ENCODE measurements around the gene KIRREL3.

Gene KIRREL3

GRCh38 chr11:126488591-126489370, 511.8 kb downstream of the KIRREL3 start:
- no peaks in the 10 kb centered on the region for H3K9me3 ChIP-seq (ENCODE audit: insufficient read depth, low read depth, low read length)
- 95% methylated on average over 23 of the region's 23 CpGs for WGBS
- no peak overlapping the region for H3K9ac ChIP-seq (ENCODE audit: low read depth, low read length)
- H3K36me3 ChIP-seq (ENCODE audit: insufficient read depth, low read length) = no peaks in the 10 kb centered on the region
- H3K27me3 ChIP-seq (ENCODE audit: insufficient read depth, low read length) = no peaks in the 10 kb centered on the region
- H3K4me3 ChIP-seq (ENCODE audit: low read length) = no peak overlapping the region
- H3K4me1 ChIP-seq (ENCODE audit: insufficient read depth, low read length) = peaks cover 10% of the 10 kb centered on the region; the same call in 1 of the 2 replicates
- no peak overlapping the region for H3K27ac ChIP-seq (ENCODE audit: low read depth, low read length)

GRCh38 chr11:126487711-126488110, 512.9 kb downstream of the KIRREL3 start:
- no peak overlapping the region for H3K9ac ChIP-seq (ENCODE audit: low read depth, low read length)

GRCh38 chr11:126485986-126486635, 514.5 kb downstream of the KIRREL3 start:
- no peak overlapping the region for H3K4me3 ChIP-seq (ENCODE audit: low read length)
- no peak overlapping the region for H3K9ac ChIP-seq (ENCODE audit: low read depth, low read length)
- H3K4me1 ChIP-seq (ENCODE audit: insufficient read depth, low read length) = peaks cover 7% of the 10 kb centered on the region; the same call in 1 of the 2 replicates
- 78% methylated on average over 12 of the region's 12 CpGs for whole genome bisulfite sequencing
- H3K27me3 ChIP-seq (ENCODE audit: insufficient read depth, low read length) = no peaks in the 10 kb centered on the region
- no peaks in the 10 kb centered on the region for H3K9me3 ChIP-seq (ENCODE audit: insufficient read depth, low read depth, low read length)
- no peaks in the 10 kb centered on the region for H3K36me3 ChIP-seq (ENCODE audit: insufficient read depth, low read length)
- H3K27ac ChIP-seq (ENCODE audit: low read depth, low read length) = no peak overlapping the region

More at GRCh38 chr11:126487711-126488110, 512.9 kb downstream of the KIRREL3 start:
- Histone ChIP-seq H3K27me3 (ENCODE audit: insufficient read depth, low read length) (no peaks in the 10 kb centered on the region), H3K4me1 (ENCODE audit: insufficient read depth, low read length) (peaks cover 10% of the 10 kb centered on the region; the same call in 1 of the 2 replicates), H3K36me3 (ENCODE audit: insufficient read depth, low read length) (no peaks in the 10 kb centered on the region), H3K27ac (ENCODE audit: low read depth, low read length) (no peak overlapping the region), H3K9me3 (ENCODE audit: insufficient read depth, low read depth, low read length) (no peaks in the 10 kb centered on the region), H3K4me3 (ENCODE audit: low read length) (no peak overlapping the region)
- 63% methylated on average over 8 of the region's 8 CpGs for WGBS

- no peaks in the 10 kb centered on the region for H3K9me3 ChIP-seq (ENCODE audit: insufficient read depth, low read depth, low read length)
- peaks cover 3% of the 10 kb centered on the region; the same call in 1 of the 2 replicates for H3K4me1 ChIP-seq (ENCODE audit: insufficient read depth, low read length)
- no peaks in the 10 kb centered on the region for H3K36me3 ChIP-seq (ENCODE audit: insufficient read depth, low read length)
- 91% methylated on average over 10 of the region's 10 CpGs for WGBS
- H3K27ac ChIP-seq (ENCODE audit: low read depth, low read length) = no peak overlapping the region
- no peaks in the 10 kb centered on the region for H3K27me3 ChIP-seq (ENCODE audit: insufficient read depth, low read length)
- no peak overlapping the region for H3K9ac ChIP-seq (ENCODE audit: low read depth, low read length)
- no peak overlapping the region for H3K4me3 ChIP-seq (ENCODE audit: low read length)
These were observed 515.4 kb downstream of the KIRREL3 start for GRCh38 chr11:126485021-126485792.

GRCh38 chr11:126484266-126484665, 516.3 kb downstream of the KIRREL3 start:
- H3K4me3 ChIP-seq (ENCODE audit: low read length) = no peak overlapping the region
- H3K4me1 ChIP-seq (ENCODE audit: insufficient read depth, low read length) = no peaks in the 10 kb centered on the region
- no peaks in the 10 kb centered on the region for H3K9me3 ChIP-seq (ENCODE audit: insufficient read depth, low read depth, low read length)
- no peak overlapping the region for H3K9ac ChIP-seq (ENCODE audit: low read depth, low read length)
- H3K27me3 ChIP-seq (ENCODE audit: insufficient read depth, low read length) = no peaks in the 10 kb centered on the region
- no peaks in the 10 kb centered on the region for H3K36me3 ChIP-seq (ENCODE audit: insufficient read depth, low read length)
- WGBS = 94% methylated on average over 2 of the region's 2 CpGs
- no peak overlapping the region for H3K27ac ChIP-seq (ENCODE audit: low read depth, low read length)

- Histone ChIP-seq H3K27me3 (ENCODE audit: insufficient read depth, low read length) (no peaks in the 10 kb centered on the region), H3K9ac (ENCODE audit: low read depth, low read length) (no peak overlapping the region), H3K4me3 (ENCODE audit: low read length) (no peak overlapping the region), H3K9me3 (ENCODE audit: insufficient read depth, low read depth, low read length) (no peaks in the 10 kb centered on the region), H3K27ac (ENCODE audit: low read depth, low read length) (no peak overlapping the region), H3K4me1 (ENCODE audit: insufficient read depth, low read length) (no peaks in the 10 kb centered on the region), H3K36me3 (ENCODE audit: insufficient read depth, low read length) (no peaks in the 10 kb centered on the region)
- WGBS = 93% methylated on average over 4 of the region's 4 CpGs
These were observed 516.9 kb downstream of the KIRREL3 start for GRCh38 chr11:126483621-126484195.

GRCh38 chr11:126482586-126483108, 517.9 kb downstream of the KIRREL3 start:
- H3K27me3 ChIP-seq (ENCODE audit: insufficient read depth, low read length) = no peaks in the 10 kb centered on the region
- 92% methylated on average over 5 of the region's 5 CpGs for WGBS
- no peaks in the 10 kb centered on the region for H3K9me3 ChIP-seq (ENCODE audit: insufficient read depth, low read depth, low read length)
- H3K9ac ChIP-seq (ENCODE audit: low read depth, low read length) = no peak overlapping the region
- no peak overlapping the region for H3K4me3 ChIP-seq (ENCODE audit: low read length)
- no peaks in the 10 kb centered on the region for H3K36me3 ChIP-seq (ENCODE audit: insufficient read depth, low read length)
- no peak overlapping the region for H3K27ac ChIP-seq (ENCODE audit: low read depth, low read length)
- no peaks in the 10 kb centered on the region for H3K4me1 ChIP-seq (ENCODE audit: insufficient read depth, low read length)

GRCh38 chr11:126481303-126481680, 519.3 kb downstream of the KIRREL3 start:
- no peaks in the 10 kb centered on the region for H3K9me3 ChIP-seq (ENCODE audit: insufficient read depth, low read depth, low read length)
- H3K4me3 ChIP-seq (ENCODE audit: low read length) = no peak overlapping the region
- H3K9ac ChIP-seq (ENCODE audit: low read depth, low read length) = no peak overlapping the region
- no peak overlapping the region for H3K27ac ChIP-seq (ENCODE audit: low read depth, low read length)
- no peaks in the 10 kb centered on the region for H3K27me3 ChIP-seq (ENCODE audit: insufficient read depth, low read length)
- 94% methylated on average over 5 of the region's 5 CpGs for WGBS
- H3K4me1 ChIP-seq (ENCODE audit: insufficient read depth, low read length) = no peaks in the 10 kb centered on the region
- H3K36me3 ChIP-seq (ENCODE audit: insufficient read depth, low read length) = no peaks in the 10 kb centered on the region

- no peaks in the 10 kb centered on the region for H3K4me1 ChIP-seq (ENCODE audit: insufficient read depth, low read length)
- H3K9me3 ChIP-seq (ENCODE audit: insufficient read depth, low read depth, low read length) = no peaks in the 10 kb centered on the region
- H3K36me3 ChIP-seq (ENCODE audit: insufficient read depth, low read length) = no peaks in the 10 kb centered on the region
- WGBS = 29% methylated on average over 18 of the region's 19 CpGs
- no peak overlapping the region for H3K4me3 ChIP-seq (ENCODE audit: low read length)
- H3K27ac ChIP-seq (ENCODE audit: low read depth, low read length) = no peak overlapping the region; the same call in 1 of the 2 replicates
- no peaks in the 10 kb centered on the region for H3K27me3 ChIP-seq (ENCODE audit: insufficient read depth, low read length)
- peak overlapping the region; percentile 52; the same call in 1 of the 2 replicates for H3K9ac ChIP-seq (ENCODE audit: low read depth, low read length)
These were observed 519.9 kb downstream of the KIRREL3 start for GRCh38 chr11:126480410-126481302.

GRCh38 chr11:126480015-126480409, 520.6 kb downstream of the KIRREL3 start:
- 79% methylated on average over 1 of the region's 3 CpGs for WGBS
- no peaks in the 10 kb centered on the region for H3K4me1 ChIP-seq (ENCODE audit: insufficient read depth, low read length)
- no peak overlapping the region for H3K4me3 ChIP-seq (ENCODE audit: low read length)
- no peak overlapping the region for H3K27ac ChIP-seq (ENCODE audit: low read depth, low read length)
- H3K36me3 ChIP-seq (ENCODE audit: insufficient read depth, low read length) = no peaks in the 10 kb centered on the region
- H3K27me3 ChIP-seq (ENCODE audit: insufficient read depth, low read length) = no peaks in the 10 kb centered on the region
- no peak overlapping the region for H3K9ac ChIP-seq (ENCODE audit: low read depth, low read length)
- H3K9me3 ChIP-seq (ENCODE audit: insufficient read depth, low read depth, low read length) = no peaks in the 10 kb centered on the region
